Kasumi-1 (cell line): ENCODE results near the gene RTN4R.
A peak's percentile ranks its signal among the peaks of the same experiment; 100 is the strongest.

Experiments
- DNase-seq, 2 experiments: peaks; one replicate each; lab custom pipeline; 2025; lab: John Stamatoyannopoulos, UW

The RTN4R gene

DNA sequence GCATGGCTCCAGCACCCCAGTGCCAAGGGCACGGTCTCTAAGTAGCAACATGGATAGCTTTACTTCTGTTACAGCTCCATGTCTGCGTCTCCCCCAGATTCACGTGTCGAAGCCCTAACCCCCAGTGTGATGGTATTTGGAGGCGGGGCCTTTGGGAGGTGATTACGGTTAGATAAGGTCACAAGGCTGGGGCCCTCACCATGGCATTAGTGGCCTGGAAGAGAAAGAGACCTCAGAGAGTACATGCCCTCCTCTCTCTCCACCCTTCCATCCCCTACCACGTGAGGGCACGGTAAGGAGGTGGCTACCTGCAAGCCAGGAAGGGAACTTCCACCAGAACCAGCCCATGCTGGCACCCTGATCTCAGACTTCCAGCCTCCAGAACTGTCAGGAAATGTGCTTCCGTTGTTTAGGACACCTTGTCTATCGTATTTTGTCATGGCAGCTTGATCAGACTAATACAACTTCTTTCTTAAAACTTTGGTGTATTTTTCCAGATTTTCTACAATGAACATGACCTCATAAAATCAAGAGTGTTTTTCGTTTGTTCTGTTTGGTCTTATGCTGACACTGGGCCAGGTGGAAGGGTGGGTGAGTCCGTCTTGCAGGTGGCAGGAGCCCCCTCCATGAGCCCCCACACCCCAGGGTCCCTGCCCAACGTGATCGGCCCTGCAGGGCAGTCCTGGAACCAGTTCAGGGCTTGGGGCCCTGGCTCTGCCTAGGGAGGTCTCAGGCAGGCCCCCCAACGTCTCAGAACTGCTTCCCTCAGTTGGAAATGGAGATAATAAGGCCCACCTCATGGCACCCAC, 10.7 kb downstream of the RTN4R start:
- no peak for DNase-seq

DNA sequence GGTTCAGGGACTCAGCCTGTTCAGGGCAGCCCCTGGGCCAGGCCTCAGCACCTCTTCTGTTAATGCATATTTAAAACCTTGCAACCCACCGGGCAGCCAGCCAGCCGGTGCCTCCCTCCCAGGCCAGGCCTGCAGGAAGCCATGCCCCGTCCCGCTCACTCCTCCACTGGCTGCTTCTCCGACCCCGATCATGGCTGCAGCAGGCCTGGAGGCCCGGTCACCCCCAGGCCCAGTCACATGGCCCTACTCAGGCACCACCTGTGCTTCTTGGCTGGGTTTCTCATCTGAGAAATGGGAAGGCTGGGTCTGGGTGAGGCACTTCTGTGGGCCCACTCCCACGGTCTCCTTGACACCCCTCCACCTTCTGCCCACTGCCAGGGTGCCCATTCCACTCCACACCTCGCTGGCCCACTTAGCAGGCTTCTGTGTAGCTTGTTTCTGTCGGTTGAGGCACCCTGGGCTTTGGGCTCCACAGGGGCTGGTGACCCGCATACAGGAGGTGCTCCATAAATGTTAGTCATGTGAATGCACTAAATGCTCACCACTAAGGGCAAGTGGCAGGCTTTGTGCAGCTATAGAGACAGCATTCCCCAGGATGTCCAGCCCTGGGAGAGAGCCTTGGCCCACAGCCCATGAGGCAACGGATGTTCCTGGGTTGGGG, 11.4 kb downstream of the RTN4R start:
- no peak for DNase-seq

DNA sequence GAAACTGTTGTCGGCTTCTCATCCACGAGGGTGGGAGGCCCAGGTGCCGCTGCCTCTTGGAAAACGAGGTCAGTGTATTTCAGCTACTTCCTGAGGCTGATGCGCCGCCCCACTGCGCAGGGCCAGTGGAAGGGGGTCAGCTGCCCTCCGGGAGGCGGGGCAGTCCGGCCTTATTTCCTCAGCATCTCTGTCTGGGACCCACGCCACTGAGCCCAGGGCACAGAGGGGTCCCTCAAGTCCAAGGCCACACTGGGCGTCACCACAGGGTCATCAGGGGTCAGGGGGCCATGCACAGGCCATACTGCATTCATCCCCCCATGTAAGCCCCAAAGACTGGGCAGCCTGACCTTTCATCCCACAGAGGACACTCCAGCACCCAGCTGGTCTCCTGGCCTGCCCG, 12.1 kb downstream of the RTN4R start:
- DNase-seq, result no peak

DNA sequence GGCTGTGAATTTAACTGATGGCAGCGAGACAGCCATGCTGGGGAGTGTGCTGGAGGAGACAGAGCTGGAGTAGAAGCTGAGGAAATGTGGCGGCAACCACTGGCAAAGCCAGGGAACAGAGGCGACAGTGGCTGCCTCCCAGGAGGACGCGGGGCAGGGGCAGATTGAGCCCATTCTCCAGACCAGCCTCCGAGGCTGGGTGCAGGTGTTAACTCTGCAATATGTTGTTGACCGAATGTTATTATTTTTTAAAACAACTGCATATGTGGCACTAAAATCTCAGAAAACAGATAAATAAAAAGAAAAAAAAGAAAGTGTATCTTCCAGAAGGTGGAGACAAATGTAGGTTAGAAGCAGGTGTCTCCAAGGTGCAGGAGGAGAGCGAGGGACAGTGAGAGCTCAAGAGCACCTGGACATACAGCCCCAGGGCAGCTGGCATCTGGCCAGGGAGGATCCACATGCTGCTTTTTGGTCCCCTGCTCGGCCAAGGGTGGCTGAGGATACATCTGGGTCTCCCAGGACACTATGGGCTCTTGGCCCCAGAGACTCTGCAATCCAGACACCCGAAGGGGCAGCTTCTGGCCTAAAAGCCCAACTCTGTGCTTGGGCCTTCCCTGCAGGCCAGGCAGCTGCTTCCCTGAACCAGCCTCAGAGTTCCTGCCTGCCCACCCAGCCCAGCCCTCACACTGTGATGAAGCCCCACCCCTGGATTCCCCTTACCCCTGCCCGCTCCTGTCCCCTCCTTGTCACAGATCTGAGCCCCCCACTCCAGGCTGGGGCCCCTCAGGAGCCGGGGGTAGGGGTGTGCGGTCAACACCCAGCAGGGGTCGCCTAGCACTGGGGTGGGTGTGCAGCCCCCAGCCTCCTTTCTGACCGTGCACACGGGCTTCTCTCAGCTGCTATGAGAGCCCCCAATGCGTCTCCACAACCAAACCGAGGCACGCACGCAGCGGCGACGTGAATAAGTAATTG, 12.9 kb downstream of the RTN4R start:
- no peak for DNase-seq

DNA sequence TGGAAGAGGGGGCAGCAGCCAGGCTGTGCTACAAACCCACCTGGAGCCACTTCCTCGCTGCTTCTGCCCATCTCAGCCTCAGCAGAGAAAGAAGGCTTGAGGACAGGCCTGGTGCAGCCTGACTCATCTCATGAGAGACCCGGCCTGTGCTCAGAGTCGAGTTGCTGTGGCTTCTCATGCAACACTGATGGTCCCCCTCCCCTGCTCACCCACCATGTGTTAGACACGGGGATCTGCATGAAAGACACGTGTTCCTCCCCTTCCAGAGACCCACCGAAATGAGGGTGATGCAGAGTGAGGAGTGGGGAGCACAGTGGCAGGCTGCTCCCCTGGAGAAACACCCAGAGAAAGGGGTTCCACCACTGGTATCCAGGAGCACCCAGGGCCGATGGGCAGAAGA, 15.0 kb downstream of the RTN4R start:
- no peak for DNase-seq

DNA sequence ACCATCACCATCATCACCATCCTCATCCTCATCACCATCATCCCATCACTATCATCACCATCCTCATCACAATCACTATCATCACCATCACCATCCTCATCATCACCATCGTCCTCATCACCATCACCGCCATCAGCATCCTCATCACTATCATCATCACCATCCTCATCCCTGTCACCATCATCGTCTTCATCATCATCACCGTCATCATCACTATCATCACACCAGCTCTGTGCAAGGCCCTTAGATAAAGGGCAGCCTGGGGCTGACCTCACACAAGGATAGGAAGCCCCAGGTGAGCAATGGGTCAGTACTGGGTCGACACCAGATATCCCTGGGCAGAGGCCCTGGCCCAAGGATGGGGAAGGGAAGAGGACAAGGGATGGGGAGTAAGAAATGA, 16.1 kb downstream of the RTN4R start:
- no peak for DNase-seq

DNA sequence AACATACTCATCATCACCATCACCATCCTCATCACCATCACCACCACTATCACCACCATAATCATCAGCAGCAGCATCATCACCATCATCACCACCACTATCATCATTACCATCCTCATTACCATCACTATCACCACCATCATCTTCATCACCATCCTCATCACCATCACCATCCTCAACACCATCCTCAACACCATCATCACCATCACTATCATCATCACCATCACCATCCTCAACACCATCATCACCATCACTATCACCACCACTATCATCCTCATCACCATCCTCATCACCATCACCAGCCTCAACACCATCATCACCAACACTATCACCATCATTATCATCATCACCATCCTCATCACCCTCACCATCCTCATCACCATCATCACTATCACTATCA, 16.6 kb downstream of the RTN4R start:
- DNase-seq, result no peak

DNA sequence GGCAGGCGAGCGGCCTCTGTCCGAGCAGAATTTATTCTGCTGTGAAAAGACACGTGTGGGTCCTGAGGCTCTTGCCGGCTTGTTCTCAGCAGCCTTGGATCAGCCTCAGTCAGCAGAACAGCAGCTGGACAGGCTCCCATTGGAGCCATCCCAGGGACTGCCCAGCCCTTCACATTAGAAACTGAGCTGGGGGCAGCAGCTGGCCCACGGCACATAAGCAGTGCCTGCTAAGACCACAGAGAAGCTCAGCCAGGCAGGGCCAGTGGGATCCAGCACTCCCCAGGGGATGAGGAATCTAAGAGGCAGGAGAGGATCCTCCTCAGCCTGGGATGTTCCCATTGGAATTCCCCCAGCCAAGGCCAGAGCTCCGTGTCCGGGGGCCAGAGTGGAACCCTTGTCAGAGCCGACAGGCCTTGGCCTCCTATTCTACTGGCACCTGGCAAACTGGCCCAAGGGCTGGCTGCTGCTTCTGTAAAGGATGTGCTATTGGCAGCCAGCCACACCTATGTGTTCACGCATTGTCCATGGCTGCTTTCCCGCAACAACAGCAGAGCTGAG, 18.2 kb downstream of the RTN4R start:
- no peak for DNase-seq

DNA sequence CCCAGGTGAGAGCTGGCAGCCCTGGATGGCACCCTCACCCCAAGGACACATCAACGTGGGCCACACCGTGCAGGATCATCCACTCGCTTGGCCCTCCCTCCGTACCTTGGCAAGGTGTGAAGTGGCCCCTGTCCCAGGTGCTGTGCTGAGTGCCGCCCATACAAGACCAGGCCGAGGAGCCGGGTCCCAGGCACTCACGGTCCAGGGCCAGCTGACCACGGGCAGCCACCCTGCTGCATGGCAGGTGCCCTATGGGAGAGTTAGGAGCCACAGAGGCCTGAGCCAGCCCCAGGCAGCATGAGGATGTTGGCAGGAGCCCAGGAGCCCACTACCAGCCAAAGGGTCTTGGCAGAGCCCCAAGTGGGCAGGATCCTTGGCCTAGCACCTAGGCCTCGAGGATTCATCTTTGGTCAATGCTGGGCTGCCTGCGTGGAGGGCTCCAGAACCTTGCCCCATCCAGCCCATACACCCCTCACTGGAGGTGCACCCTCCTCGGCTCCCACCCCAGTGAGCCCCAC, 19.6 kb downstream of the RTN4R start:
- DNase-seq, result no peak

DNA sequence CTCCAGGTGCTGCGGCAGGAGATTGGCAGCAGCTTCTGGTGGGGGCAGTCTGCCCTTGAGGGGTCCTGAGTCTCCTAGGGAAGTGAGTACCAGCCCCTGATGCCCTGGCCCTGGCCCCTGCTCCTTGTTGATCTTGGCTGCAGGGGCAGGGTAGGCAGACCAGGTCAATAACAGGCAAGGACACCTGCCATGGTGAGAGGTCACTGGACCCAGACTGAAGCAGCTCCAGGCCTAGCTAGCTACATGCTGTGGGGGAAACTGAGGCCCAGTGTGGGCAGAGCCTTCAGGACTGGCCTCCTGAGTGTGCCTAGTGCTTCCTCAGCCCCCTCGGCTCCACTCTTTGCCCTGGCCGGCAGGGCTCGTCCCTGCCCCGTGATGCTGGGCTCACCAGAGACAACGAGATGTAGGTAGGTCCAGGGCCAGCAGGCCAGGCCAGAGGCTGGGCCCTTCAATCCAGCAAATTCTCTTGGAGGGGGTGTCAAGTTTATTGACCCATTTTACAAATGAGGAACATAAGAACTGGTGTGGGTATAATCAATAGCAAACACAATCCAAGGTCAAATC, 20.4 kb downstream of the RTN4R start:
- DNase-seq, result no peak

DNA sequence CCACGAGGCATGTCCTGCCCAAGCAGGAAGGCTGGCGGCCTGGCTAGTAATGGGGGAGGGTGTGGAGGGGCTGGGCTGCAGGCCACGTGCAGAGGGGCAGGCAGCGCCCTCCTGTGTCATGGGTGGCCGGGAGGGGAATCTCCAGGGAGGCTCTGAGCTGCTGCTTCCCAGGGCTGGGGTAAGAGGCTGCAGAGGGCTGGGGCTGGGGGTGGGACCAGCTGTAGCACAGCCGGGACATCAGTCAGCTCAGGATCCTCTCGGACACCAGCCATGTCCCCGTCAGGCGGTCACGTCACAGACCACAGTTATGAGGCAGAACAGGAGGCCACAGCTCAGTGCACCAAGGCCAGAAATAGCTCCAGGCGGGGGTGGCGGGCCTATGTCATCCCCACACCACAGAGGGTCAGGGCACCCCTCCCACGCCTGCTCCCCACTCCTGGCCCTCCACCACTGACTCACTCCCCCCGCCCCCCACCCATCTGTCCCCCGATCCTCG, 21.1 kb downstream of the RTN4R start:
- peak; percentile 32 to 51 for DNase-seq

DNA sequence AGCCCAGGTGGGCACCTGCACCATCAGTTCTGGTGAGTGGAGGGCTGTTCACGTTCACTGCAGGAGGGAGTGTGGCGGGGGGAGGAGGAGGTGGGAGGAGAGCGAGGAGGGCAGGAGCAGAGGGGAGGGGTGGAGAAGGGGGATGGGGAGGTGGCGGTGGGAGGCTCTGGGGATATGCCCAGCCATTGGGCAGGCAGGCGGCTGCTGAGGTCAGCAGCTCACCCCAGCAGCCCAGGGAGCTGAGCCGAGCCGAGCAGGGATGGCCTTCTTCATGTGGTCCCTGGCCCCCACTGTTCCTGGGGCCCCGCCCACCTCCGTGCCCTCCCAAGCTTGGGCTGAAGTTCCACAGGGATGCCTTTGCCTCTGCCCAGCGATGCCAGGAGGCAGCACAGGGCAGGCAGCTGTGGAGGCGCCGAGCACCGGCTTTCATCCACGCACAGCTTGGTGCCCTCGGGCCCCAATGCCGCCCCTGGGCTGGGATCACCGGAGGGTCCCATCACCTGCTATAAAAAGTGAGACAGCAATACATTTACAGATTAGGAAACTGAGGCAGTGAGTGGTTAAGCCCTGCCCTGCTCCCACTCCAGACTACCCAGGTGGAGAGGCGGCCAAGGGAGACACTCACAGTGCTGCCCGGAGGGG, 21.6 kb downstream of the RTN4R start:
- DNase-seq, result no peak

DNA sequence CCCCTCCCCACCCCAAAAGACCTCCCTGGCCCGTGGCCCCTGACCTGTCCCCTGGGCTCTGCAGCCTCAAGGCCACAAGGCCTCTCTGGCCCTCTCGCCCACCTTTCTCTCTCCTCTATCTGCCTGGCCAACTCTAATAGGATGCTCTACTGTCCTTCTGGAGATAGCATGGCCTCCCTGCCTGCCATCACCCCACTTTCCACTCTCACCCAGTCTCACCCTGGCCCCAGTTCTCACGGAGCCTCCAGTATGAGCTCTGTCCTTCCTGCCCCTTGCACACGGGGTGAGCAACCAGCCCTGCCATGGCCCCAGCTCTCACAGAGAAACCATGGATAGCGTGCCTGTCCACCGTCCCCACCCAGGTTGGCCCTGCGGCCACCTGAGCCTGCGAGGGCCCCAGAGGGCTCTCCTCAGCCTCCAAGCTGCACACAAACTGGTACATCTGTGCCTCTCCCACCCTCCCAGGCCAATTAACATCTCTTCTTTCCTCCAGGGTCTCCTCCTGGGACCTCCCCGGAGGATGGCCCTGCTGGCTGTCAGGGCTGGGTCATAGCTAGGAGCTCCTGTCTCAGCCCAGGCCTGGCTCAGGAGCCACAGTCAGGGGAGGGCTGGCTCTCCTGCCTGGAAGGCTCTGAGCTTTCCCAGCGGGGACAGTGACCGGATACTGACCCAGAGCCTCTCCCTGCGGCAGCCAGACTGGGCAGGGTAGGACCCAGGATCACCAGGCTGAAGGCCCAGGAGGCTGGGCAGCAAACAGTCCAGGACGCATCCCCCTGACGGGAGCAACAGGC, 22.3 kb downstream of the RTN4R start:
- no peak for DNase-seq

DNA sequence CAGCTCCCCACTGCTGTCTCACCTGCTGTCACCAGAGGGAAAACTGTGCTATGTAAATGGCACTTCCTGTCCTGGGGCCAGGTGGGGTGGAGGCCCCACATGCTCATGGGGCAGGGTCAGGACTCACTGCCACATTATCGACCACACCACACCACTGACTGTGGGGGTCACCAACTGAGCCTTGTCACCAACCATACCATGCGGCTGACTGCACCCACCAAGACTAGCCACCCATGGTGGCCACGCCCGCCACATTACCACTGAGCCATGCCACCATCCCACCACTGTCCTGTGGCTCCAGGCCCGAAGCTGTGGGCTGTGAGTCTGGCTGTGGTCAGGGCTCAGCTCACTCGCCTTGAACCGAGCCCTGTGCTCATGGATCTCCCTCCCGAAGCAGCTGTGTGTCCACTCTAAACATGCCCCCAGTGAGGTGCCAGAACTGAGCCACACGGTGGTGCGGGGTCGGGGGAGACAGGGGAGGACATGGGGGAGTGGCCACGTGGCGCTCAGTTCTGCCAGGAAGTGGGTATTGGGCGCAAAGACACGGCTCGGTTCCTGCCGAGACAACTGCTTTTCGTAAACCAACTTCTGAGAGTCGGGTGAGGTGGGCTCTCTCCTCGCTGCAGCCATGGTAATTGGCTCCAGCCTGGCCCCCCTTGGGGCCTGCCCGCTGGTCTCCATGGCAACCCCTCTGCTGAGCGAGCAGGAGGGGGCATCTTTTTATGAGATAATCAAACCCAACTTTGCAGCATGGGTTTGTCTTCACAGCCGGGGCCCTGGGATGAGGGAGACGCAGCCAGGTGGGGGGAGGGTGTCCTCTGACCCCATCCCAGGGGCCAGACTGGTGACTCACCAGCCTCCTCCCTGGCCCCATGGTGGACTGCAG, 23.2 kb downstream of the RTN4R start:
- DNase-seq, result peak; percentile 12

DNA sequence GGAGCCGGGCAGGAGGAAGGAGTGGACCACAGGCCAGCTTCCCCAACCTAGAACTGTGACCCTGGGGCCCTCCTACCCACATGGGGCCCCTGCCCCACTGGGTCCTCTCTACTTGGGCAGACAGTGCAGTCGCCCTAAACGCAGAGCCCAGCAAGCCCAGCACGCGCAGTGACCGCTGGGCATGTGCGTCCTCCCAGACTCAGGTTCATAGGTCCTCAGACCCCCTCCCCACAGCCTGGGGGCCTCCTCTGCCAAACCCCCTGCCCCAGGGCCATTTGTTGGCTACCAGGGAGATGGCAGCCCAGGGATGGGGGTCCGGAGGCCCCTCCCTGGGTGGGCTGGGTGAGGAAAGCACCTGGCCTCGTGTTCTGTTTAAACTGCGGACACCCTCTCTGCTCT, 23.9 kb downstream of the RTN4R start:
- DNase-seq, result no peak

DNA sequence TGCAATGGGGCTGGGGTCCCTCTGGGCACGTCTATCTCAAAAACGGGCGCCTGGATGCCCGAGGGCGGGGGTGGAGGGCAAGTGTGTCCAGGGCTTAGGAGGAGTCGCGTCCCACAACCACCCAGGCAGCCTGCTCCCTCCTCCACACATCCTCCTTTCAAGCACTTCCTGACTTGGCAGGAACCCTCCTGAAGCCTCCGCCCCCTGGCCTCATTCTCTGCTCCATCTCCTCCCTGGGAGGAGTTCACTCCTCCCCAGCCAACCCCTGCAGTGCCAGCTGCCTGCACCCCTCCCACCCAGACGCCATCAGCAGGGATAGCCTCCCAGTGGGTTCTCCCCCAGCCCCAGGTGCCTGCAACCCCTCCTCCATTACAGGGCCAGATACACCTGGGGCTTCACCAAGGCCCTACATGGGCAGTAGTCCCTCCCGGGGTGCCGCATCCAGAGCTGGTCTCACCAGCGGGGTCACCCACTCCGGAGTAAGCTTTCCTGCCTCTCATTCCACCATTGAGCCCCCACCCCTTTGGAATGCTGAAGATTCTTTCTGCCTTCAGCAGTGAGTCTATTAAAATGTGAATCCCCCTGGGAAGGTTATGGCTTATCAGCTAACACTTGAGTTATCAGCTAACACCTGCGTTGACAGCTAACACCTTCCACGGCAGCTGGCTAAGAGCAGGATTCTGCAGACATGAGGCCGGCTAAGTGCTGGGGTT, 24.4 kb downstream of the RTN4R start:
- DNase-seq, result peak; percentile 96 to 97

DNA sequence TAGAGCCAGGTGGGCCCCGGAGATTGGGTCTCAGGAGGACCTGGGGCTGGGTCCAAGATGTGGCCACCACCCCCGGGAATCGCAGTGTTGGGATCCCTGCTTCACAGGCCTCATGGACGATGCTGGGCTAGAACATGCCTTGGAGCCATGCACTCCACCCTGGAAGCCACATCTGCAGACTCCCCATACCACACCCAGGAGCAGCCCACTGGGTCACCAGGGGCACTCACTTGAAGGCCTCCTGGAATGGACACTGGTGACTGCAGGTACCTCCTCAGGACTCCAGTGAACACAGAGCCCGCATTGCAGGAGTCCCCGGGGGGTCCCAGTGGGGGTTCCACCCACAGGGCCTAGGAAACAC, 25.0 kb downstream of the RTN4R start:
- no peak for DNase-seq

DNA sequence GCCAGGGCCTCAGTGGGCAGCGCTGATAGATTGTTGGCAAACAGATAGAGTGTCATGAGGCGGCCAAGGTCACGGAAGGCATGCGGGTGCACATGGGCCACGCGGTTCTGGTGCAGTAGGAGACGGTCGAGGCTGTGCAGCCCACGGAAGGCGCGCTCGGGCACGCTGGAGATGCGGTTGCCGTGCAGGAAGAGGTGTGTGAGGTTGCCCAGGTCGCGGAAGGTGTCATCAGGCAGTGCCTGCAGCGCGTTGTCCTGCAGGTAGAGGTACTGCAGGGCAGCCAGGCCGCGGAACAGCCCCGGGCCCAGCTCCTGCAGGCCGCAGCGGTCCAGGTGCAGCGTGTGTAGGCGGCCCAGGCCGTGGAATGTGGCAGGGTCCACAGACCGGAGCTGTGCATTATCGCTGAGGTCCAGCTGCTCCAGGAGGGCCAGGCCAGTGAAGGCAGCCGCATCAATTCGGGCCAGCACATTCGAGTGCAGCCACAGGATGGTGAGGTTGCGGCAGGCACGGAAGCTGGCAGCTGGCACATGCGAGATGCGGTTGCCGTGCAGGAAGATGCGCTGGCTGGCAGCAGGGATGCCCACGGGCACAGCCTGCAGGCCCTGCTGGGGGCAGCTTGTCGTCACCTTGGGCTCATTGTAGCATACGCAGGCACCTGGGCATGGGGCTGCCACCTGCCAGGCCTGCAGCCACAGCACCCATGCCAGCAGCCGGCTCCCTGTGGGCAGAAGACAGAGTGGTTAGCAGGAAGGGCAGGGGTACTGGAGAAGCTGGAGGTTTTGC, 25.5 kb downstream of the RTN4R start:
- DNase-seq, result no peak
